NT2/D1 (cell line): ENCODE measurements around the gene TNFRSF14.

Source experiments
- SUZ12 ChIP-seq: IDR thresholded peaks from 2 replicates; pipeline ENCODE4 v1.6.1; 2011; ENCODE audit not compliant: insufficient read length, insufficient read depth; ENCODE audit errors: extremely low read depth
- YY1 ChIP-seq: IDR thresholded peaks from 2 replicates; pipeline ENCODE4 v1.6.1; 2011; ENCODE audit not compliant: insufficient read length, insufficient read depth

DNA sequence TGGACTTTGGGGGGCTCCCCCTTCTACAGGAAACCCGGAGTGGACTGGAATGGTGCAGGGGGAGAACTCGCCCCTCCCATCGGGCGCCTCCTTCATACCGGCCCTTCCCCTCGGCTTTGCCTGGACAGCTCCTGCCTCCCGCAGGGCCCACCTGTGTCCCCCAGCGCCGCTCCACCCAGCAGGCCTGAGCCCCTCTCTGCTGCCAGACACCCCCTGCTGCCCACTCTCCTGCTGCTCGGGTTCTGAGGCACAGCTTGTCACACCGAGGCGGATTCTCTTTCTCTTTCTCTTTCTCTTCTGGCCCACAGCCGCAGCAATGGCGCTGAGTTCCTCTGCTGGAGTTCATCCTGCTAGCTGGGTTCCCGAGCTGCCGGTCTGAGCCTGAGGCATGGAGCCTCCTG is at the start of gene TNFRSF14:
- TF ChIP-seq SUZ12: no peak
- no peak for TF ChIP-seq YY1
